SU-DHL-6 (cell line): ENCODE measurements around the gene EIF1.

ENCODE experiments used
- H2AFZ ChIP-seq: fragments of 200-600 bp; sonication (generic); 2 replicates; pipeline ENCODE4 v1.6.1; 2014; ENCODE audit warnings: low read depth, mild to moderate bottlenecking, moderate library complexity, mixed read lengths, antibody characterized with exemption, low read length; ENCODE audit not compliant: severe bottlenecking
- H3F3A ChIP-seq: fragments of 200-600 bp; shearing (Covaris generic); 2 replicates; pipeline ENCODE4 v1.6.0; 2016; ENCODE audit warnings: antibody characterized with exemption, mild to moderate bottlenecking; ENCODE audit not compliant: insufficient read depth
- H3K27ac ChIP-seq: fragments of 200-600 bp; sonication (generic); 2 replicates; pipeline ENCODE4 v1.5.1; 2016; ENCODE audit warnings: low read depth, mild to moderate bottlenecking, low read length, moderate library complexity, mixed read lengths
- H3K27me3 ChIP-seq: fragments of 200-600 bp; sonication (generic), shearing (Covaris generic); 2 replicates; pipeline ENCODE4 v1.6.0; 2014; ENCODE audit warnings: mild to moderate bottlenecking, low read length
- H3K36me3 ChIP-seq: fragments of 200-600 bp; sonication (generic); 2 replicates; pipeline ENCODE4 v1.6.1; 2014; ENCODE audit warnings: mild to moderate bottlenecking, low read length, mixed read lengths
- H3K4me2 ChIP-seq: fragments of 300-600, 200-600 bp; shearing (Covaris generic), sonication (generic); 2 replicates; pipeline ENCODE4 v1.6.0; 2014; ENCODE audit warnings: low read length, low read depth, mild to moderate bottlenecking; ENCODE audit not compliant: poor library complexity, severe bottlenecking
- H3K4me3 ChIP-seq: fragments of 200-600 bp; sonication (generic); 2 replicates; pipeline ENCODE4 v1.5.1; 2014; ENCODE audit warnings: antibody characterized with exemption, low read length, mild to moderate bottlenecking, mixed read lengths; ENCODE audit not compliant: insufficient read depth, poor library complexity, severe bottlenecking
- H3K79me2 ChIP-seq: fragments of 200-600 bp; sonication (generic); 2 replicates; pipeline ENCODE4 v1.6.1; 2014; ENCODE audit warnings: mild to moderate bottlenecking, low read length, moderate library complexity; ENCODE audit not compliant: insufficient read depth
- H3K9ac ChIP-seq: fragments of 200-600 bp; sonication (generic); 2 replicates; pipeline ENCODE4 v1.7.0; 2014; ENCODE audit warnings: mild to moderate bottlenecking, low read length
- H3K9me2 ChIP-seq: fragments of 200-600 bp; sonication (generic); replicated peaks from 2 replicates; pipeline ENCODE4 v1.6.1; 2014; ENCODE audit warnings: low read length; ENCODE audit not compliant: insufficient read depth
- H3K9me3 ChIP-seq: fragments of 200-600 bp; sonication (generic); 2 replicates; pipeline ENCODE4 v1.6.1; 2014; ENCODE audit warnings: low read length, mixed read lengths; ENCODE audit not compliant: insufficient read depth
- H4K20me1 ChIP-seq: fragments of 200-600 bp; sonication (generic); 2 replicates; pipeline ENCODE4 v1.6.1; 2014; ENCODE audit warnings: low read depth, mild to moderate bottlenecking, antibody characterized with exemption, low read length, moderate library complexity, mixed read lengths
- CTCF ChIP-seq: fragments of 200-600 bp; sonication (generic); IDR thresholded peaks from one replicate; pipeline ENCODE4 v1.5.1; 2017; ENCODE audit warnings: antibody characterized with exemption, mild to moderate bottlenecking, low read length, moderate library complexity; ENCODE audit not compliant: insufficient read depth, poor library complexity, severe bottlenecking
- EZH2phosphoT487 ChIP-seq: fragments of 200-600 bp; sonication (generic), shearing (Covaris generic); conservative IDR thresholded peaks from 2 replicates; pipeline ENCODE4 v1.6.1; 2018; ENCODE audit warnings: mild to moderate bottlenecking, antibody characterized with exemption, low read length, moderate library complexity, mixed read lengths

Gene EIF1

GRCh38 chr17:41734139-41734948 lies 45.7 kb downstream of the EIF1 start, which contains the start of gene HAP1:
TSS of gene HAP1 (minus strand) at chr17:41734643. CDS start at chr17:41734634, 9 bp downstream.
- H3K4me3 ChIP-seq = no peak within 1 kb of the TSS
- H3K36me3 ChIP-seq = no peaks in the 10 kb centered on the region
- H4K20me1 ChIP-seq = no peaks in the 10 kb centered on the region
- H3K27me3 ChIP-seq = no peaks in the 10 kb centered on the region
- H3K9me3 ChIP-seq = no peaks in the 10 kb centered on the region
- TF ChIP-seq EZH2phosphoT487 = no peak
- no peak for TF ChIP-seq CTCF
- no peak within 1 kb of the TSS for H2AFZ ChIP-seq
- H3K9me2 ChIP-seq = no peaks in the 10 kb centered on the region
- no peaks in the 10 kb centered on the region for H3K79me2 ChIP-seq
- no peak within 1 kb of the TSS for H3K27ac ChIP-seq
- no peak within 1 kb of the TSS for H3K4me2 ChIP-seq
- H3K9ac ChIP-seq = no peak within 1 kb of the TSS
- H3F3A ChIP-seq = no peaks in the 10 kb centered on the region

GRCh38 chr17:41734949-41735313 lies 46.2 kb downstream of the EIF1 start:
- Histone ChIP-seq H3K9me2 (no peaks in the 10 kb centered on the region), H3K4me3 (no peak overlapping the region), H2AFZ (no peak overlapping the region), H3K4me2 (no peak overlapping the region), H3K9ac (no peak overlapping the region), H4K20me1 (no peaks in the 10 kb centered on the region), H3F3A (no peaks in the 10 kb centered on the region), H3K27me3 (no peaks in the 10 kb centered on the region), H3K27ac (no peak overlapping the region), H3K79me2 (no peaks in the 10 kb centered on the region), H3K9me3 (no peaks in the 10 kb centered on the region), H3K36me3 (no peaks in the 10 kb centered on the region)
- TF ChIP-seq CTCF = no peak
- TF ChIP-seq EZH2phosphoT487 = no peak

GRCh38 chr17:41735744-41736143 lies 47.1 kb downstream of the EIF1 start:
- Histone ChIP-seq H3K4me3 (no peak overlapping the region), H3K9me3 (no peaks in the 10 kb centered on the region), H3F3A (no peaks in the 10 kb centered on the region), H3K36me3 (no peaks in the 10 kb centered on the region), H3K79me2 (no peaks in the 10 kb centered on the region), H4K20me1 (no peaks in the 10 kb centered on the region), H2AFZ (no peak overlapping the region), H3K9ac (no peak overlapping the region), H3K27me3 (no peaks in the 10 kb centered on the region), H3K4me2 (no peak overlapping the region), H3K9me2 (no peaks in the 10 kb centered on the region), H3K27ac (no peak overlapping the region)
- TF ChIP-seq CTCF (no peak), EZH2phosphoT487 (no peak)
